SK-N-SH (cell line): ENCODE data around the gene CCDC71.
A peak's percentile ranks its signal among the peaks of the same experiment; 100 is the strongest.

Experiments
- FOXJ3 ChIP-seq: sonication (generic); formaldehyde crosslinking; IDR thresholded peaks from 2 replicates; pipeline ENCODE4 v1.5.1; 2020; ENCODE audit warnings: mild to moderate bottlenecking, missing genetic modification reagents
- RAD21 ChIP-seq: IDR thresholded peaks from 2 replicates; pipeline ENCODE4 v1.6.1; 2012; ENCODE audit warnings: mild to moderate bottlenecking, low read length
- TF ChIP-seq, protein P1 (sequence below): fragments of 200-600 bp; sonication (generic); IDR thresholded peaks from 2 replicates; pipeline ENCODE4 v1.6.1; 2017; ENCODE audit warnings: antibody characterized with exemption, mild to moderate bottlenecking, moderate library complexity

DNA sequence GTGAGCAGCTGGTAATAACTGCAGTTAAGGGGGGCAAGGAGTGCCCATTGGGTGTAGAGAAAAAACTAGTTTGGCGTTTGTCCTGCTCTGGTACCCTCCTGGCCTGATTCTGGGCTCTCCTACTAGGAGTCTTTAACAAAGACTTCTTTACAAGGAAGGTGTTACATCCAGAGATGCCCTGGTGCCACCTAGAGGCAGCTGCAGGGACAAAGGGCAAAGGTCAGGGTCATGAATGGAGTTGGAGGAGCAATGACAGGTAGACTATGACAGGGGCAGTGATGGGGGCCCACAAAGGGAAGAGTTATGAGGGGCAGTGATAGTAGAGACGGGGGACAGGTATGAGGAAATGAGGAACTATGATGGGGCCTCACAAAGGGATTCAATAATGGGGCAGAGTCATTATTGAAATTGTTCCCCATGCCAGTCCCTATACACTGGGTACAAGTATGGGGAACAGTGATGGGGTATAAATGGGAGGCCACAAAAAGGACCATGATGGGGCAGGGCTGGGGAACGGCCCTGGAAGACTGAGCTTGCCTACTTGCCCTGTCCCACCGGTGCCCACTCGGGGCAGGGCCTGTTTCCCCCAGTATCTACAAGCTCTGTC lies 7.9 kb downstream of the CCDC71 start:
- TF ChIP-seq FOXJ3 (CRISPR knock-in tag) (no peak), RAD21 (peak; percentile 69)
- TF ChIP-seq, protein P1, sequence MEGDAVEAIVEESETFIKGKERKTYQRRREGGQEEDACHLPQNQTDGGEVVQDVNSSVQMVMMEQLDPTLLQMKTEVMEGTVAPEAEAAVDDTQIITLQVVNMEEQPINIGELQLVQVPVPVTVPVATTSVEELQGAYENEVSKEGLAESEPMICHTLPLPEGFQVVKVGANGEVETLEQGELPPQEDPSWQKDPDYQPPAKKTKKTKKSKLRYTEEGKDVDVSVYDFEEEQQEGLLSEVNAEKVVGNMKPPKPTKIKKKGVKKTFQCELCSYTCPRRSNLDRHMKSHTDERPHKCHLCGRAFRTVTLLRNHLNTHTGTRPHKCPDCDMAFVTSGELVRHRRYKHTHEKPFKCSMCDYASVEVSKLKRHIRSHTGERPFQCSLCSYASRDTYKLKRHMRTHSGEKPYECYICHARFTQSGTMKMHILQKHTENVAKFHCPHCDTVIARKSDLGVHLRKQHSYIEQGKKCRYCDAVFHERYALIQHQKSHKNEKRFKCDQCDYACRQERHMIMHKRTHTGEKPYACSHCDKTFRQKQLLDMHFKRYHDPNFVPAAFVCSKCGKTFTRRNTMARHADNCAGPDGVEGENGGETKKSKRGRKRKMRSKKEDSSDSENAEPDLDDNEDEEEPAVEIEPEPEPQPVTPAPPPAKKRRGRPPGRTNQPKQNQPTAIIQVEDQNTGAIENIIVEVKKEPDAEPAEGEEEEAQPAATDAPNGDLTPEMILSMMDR = peak; percentile 51
